Fibroblast of skin of left biceps (primary cell): ENCODE results near the gene DSG2.
"Not testable (repeated sequence)": the region's sequence is repeated elsewhere in the genome, so short reads cannot be mapped to it uniquely, and the experiment has no call there.

Experiments
- DNase-seq, 2 experiments: peaks; one replicate each; pipeline ENCODE4 v3.0.0-alpha.2; 2013; ENCODE audit warnings: low read depth in 2 of 2

The DSG2 gene

GRCh38 chr18:31500051-31500688 is 2.2 kb downstream of the DSG2 start:
- no peak for DNase-seq

DNA sequence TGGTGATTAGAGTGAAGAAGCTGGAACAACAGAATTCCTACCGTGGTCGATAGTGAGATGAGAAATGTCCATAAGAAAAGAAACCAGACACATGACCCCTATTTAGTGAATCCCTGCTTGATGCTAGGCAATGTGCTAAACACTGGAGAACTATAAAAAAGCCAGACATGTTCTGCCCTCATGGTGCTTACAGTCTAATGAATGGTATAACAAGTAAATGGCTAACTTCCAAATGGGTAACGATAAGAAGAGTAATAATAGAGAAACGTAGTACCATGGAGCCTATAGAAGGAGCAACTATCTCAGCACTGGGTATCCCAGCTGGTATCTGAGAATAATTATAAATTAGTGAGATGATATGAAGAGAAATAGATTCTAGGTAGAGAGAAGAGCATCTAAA is 5.0 kb downstream of the DSG2 start:
- DNase-seq = no peak

GRCh38 chr18:31504455-31505147 is 6.6 kb downstream of the DSG2 start:
- DNase-seq = no peak

DNA sequence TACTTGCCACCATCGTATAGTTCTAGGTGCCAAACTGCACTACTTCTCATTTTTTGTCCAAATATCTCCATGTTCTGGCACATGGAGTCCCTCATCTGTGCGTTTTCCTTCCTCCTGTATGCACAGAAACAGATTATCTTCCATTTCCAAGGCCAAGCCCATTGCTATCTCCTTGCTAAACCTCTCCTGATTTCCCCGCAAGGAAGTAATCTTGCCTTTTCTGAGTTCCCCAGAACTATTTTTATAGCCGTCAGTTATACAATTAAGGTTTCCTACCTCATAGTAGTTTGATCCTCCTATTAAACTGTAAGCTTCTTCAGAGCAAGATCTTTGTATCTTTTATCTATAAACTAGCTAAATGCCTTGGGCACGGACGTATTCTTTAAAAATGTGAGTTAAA is 7.2 kb downstream of the DSG2 start:
- DNase-seq = no peak

GRCh38 chr18:31506024-31506742 is 8.2 kb downstream of the DSG2 start:
- DNase-seq = no peak

DNA sequence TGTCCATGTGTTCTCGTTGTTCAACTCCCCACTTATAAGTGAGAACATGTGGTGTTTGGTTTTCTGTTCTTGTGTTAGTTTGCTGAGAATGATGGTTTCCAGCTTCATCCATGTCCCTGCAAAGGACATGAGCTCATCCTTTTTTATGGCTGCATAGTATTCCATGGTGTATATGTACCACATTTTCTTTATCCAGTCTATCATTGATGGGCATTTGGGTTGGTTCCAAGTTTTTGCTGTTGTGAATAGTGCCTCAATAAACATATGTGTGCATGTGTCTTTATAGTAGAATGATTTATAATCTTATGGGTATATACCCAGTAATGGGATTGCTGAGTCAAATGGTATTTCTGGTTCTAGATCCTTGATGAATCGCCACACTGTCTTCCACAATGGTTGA is 9.1 kb downstream of the DSG2 start:
- not testable (repeated sequence) for DNase-seq

DNA sequence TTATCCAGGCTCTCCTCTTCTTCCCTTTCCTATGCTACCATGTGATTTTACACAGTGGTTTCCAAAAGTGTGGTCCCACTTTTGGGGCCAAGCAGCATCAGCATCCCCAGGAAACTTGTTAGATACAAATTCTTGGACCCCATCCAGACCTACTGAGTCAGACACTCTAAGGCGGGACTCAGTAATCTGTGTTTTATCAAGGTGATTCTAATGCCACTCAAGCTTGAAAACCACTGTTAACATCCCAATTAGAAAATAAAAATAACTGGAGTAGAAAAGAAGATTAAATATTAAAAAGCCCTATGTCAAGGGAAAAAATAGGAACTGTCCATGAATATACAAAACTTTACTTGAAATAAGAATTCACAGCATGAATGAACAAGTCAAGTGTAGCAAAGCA is 10.8 kb downstream of the DSG2 start:
- no peak for DNase-seq

DNA sequence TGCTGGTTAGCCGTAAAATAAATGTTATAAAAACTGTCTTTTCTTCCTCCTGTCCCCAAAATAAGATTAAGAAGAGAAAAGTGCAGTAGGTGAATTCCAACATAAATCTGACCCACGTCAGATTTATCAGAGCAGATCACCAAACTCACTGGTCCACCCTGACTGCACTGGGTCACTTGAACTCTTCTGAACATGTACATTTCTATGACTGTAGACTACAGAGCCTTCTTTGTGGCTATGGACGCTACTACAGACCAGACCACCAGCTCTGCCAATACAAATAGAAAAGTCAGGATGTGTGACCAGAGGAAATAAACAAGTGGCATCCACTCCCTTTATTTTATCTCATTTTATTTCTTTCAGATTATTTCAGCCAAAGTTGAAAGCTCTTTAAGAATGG is 11.6 kb downstream of the DSG2 start:
- no peak for DNase-seq

GRCh38 chr18:31510319-31510718 is 12.3 kb downstream of the DSG2 start:
- no peak for DNase-seq

- no peak for DNase-seq
Observed at GRCh38 chr18:31511098-31511497, 13.1 kb downstream of the DSG2 start.

GRCh38 chr18:31512203-31512764 is 14.3 kb downstream of the DSG2 start:
- peak; percentile 22 to 23 for DNase-seq

DNA sequence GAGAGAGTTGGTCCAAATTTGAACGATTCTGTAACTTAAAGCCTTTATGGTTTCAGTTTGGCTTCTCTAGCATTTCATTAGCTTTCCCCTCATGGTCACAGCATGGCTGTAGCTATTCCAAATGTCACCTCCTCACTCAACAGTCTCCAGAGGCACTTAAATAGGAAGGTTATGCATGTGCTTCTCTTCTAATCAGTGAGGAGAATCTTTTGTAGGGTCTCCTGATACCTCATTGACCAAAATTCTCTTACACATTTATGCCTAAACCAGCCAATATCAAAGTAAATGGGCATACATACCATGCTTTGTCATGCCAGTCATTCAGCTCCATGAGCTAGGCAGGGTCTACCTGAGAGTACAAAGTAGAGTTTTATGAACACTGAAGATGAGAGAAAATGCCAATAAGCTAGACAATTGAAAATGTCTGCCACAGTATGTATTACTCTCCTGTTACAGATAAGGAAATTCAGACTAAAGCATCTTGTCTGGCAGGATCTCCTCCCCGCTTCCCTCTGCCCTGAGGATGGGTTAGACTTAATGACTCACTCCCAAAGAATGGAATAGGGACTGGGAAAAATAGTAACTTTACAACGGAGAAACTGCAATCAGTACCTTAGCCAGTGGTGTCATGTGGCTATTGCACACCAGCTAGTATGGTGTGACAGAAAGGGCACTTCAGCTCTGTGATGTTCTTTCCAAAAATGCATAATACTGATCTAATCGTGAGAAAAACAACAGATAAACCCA is 15.4 kb downstream of the DSG2 start:
- peak; percentile 15 to 33 for DNase-seq

GRCh38 chr18:31516437-31516836 is 18.5 kb downstream of the DSG2 start:
- DNase-seq = no peak

DNA sequence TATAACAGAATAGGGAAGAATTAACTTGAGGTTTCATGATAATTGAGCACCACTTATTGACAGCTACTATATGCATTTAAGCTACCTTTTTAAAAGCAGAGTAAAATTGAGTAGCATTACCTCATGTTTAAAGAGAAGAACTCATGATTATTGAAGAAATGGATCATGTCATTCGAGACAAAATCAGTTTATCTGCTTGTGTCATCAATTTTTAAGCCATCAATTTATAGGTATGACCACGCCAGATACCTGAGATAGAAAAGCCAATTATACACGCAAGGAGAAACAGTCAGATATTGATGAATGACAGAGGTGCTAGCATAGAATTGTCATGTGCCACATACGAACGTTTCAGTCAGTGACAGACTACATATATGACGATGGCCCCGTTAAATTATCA is 28.4 kb downstream of the DSG2 start:
- no peak for DNase-seq

- no peak for DNase-seq
Observed at GRCh38 chr18:31533236-31533635, 35.3 kb downstream of the DSG2 start.

GRCh38 chr18:31538837-31539236 is 40.9 kb downstream of the DSG2 start:
- DNase-seq = no peak

- DNase-seq = no peak
Observed at GRCh38 chr18:31546476-31546875, 48.5 kb downstream of the DSG2 start.

GRCh38 chr18:31548853-31549252 is 50.9 kb downstream of the DSG2 start:
- no peak for DNase-seq

DNA sequence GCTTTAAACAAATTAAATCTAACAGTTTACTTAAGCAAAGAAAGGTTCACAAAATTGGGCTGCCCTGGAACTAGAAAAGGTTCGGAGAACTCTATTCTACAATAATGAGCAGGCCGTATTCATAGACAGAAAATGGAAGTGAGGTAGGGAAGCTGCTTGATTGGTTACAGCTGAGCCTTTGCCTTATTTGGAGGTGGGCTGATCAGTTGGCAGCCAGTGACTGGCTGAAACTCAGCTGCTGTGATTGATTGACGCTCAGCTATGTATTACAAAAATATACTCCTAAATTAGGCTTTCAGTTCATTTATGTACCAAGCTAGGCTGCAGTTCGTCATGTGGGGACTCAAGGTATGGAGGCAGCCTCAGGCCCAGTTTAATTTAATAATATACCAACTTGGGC is 51.4 kb downstream of the DSG2 start:
- no peak for DNase-seq

DNA sequence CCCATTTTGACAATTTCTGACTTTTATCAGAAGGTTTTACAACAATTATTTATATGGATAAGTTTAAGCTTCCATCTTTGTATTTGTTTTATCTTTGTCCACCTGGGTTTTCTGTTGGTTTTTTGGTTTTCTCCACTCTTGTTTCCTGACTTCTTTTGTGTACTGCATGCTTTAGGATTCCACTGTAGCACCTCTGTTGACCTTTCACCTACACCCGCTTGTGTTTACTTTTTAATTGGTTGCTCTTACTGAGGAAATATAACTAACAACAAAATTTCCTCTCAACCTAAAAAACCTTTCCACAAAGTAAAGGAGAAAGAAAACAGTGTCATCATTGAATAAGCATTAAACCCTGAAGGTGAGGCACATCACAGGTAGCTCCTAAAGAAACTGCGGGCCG is 53.9 kb downstream of the DSG2 start:
- no peak for DNase-seq

- no peak for DNase-seq
Observed at GRCh38 chr18:31553800-31554199, 55.8 kb downstream of the DSG2 start.

- DNase-seq = no peak
Observed at GRCh38 chr18:31554776-31555175, 56.8 kb downstream of the DSG2 start.
